LNCAP (cell line): Measurements from ENCODE around the gene C6orf120.

Experiments used
- CTCF ChIP-seq: fragments of 450-650 bp; IDR thresholded peaks from 2 replicates; pipeline ENCODE4 v1.5.1; 2017; ENCODE audit warnings: mild to moderate bottlenecking

Gene C6orf120

GRCh38 chr6:169668203-169668847 lies 33.6 kb upstream of the C6orf120 start:
- no peak for TF ChIP-seq CTCF

DNA sequence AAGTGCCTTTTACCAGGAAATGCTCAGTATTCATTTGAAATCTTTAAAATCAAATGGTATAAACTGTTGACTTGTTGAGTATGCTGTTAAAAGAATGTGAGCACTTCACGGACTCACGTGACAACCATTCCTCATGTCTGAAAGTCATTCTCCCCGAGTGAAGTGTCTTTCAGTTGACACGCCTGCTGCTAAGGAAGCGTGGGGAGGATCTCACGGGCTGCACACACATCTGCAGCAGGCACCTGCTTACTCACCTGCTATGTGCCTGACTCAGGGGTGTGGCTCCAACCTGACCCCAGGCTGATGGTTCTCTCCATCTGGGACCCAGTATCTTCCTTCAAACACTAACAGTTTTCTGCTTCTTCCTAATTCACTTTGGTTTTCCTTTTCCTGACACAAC lies 32.8 kb upstream of the C6orf120 start:
- no peak for TF ChIP-seq CTCF

- no peak for TF ChIP-seq CTCF
Observed at GRCh38 chr6:169669889-169670288, 32.0 kb upstream of the C6orf120 start.

GRCh38 chr6:169671563-169671962 lies 30.4 kb upstream of the C6orf120 start:
- TF ChIP-seq CTCF, result no peak

DNA sequence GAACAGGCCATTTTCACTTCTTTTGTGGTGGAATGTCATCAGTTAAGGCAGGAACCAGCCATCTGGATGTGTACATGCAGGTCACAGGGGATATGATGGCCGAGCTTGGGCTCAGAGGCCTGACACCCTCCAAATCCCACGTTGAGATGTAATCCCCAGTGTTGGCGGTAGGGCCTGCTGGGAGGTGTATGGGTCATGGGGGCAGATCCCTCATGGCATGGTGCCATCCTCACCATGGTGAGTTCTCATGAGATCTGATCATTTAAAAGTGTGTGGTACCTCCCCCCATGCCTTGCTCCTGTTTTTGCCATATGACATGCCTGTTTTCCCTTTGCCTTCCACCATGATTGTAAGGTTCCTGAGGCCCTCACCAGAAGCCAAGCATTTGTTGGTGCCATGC lies 26.9 kb upstream of the C6orf120 start:
- no peak for TF ChIP-seq CTCF

DNA sequence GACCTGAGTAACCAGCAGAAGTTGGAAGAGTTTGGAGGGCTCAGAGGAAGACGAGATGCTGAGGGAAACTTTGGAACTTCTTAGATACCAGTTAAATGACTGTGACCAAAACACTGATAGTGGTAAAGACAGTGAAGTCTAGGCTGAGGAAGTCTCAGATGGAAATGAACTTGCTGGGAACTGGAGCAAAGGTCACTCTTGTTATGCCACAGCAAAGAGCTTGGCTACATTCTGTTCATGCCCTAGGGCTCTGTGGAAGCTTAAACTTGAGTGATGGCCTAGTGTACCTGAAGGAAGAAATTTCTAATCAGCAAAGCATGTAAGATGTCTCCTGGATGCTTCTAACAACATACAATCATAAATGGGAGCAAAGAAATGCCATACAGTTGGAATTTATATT lies 24.8 kb upstream of the C6orf120 start:
- TF ChIP-seq CTCF, result no peak

- TF ChIP-seq CTCF, result no peak
Observed at GRCh38 chr6:169678342-169678741, 23.6 kb upstream of the C6orf120 start.

GRCh38 chr6:169684056-169684455 lies 17.9 kb upstream of the C6orf120 start:
- no peak for TF ChIP-seq CTCF
